NCI-H2029 treated with DMSO at 0.1 percent for 48 hours (cell line): Measurements from ENCODE around the gene STK11IP.

ENCODE experiments used
- DNase-seq: peaks from one replicate; lab custom pipeline; 2025; lab: John Stamatoyannopoulos, UW

Gene STK11IP

GRCh38 chr2:219562049-219563020 lies 35.3 kb upstream of the STK11IP start:
- DNase-seq = no peak

GRCh38 chr2:219563271-219563928 lies 34.3 kb upstream of the STK11IP start:
- DNase-seq = no peak

GRCh38 chr2:219565130-219566080 lies 32.3 kb upstream of the STK11IP start:
- no peak for DNase-seq

- DNase-seq = no peak
Measured at GRCh38 chr2:219566640-219567039, 31.0 kb upstream of the STK11IP start.

- no peak for DNase-seq
Measured at GRCh38 chr2:219567131-219567530, 30.5 kb upstream of the STK11IP start.

- DNase-seq = no peak
Measured at GRCh38 chr2:219567791-219568361, 29.8 kb upstream of the STK11IP start.

GRCh38 chr2:219569041-219569440 lies 28.6 kb upstream of the STK11IP start:
- no peak for DNase-seq

- DNase-seq = no peak
Measured at GRCh38 chr2:219569635-219570034, 28.0 kb upstream of the STK11IP start.

GRCh38 chr2:219570194-219570923 lies 27.3 kb upstream of the STK11IP start:
- DNase-seq = no peak

- DNase-seq = no peak
Measured at GRCh38 chr2:219570924-219571310, 26.7 kb upstream of the STK11IP start.

- peak; percentile 15 for DNase-seq
Measured at GRCh38 chr2:219571311-219572236, 26.1 kb upstream of the STK11IP start, which contains the start of gene OBSL1. Gene OBSL1 (minus strand): TSS chr2:219571539. CDS start chr2:219571232, 307 bp downstream.

- no peak for DNase-seq
Measured at GRCh38 chr2:219572237-219573001, 25.2 kb upstream of the STK11IP start, which contains the start of gene INHA. Gene INHA (plus strand): TSS chr2:219572310. CDS start chr2:219572375, 65 bp downstream.

- peak; percentile 89 for DNase-seq
Measured at GRCh38 chr2:219573166-219573565, 24.5 kb upstream of the STK11IP start.

- DNase-seq = no peak
Measured at GRCh38 chr2:219574484-219575311, 23.0 kb upstream of the STK11IP start.

- DNase-seq = no peak
Measured at GRCh38 chr2:219575566-219576504, 21.8 kb upstream of the STK11IP start.

GRCh38 chr2:219576505-219577388 lies 20.9 kb upstream of the STK11IP start:
- no peak for DNase-seq
